Activated naive CD8-positive, alpha-beta T cell treated with anti-CD3 and anti-CD28 coated beads, Interleukin-2, amount 10 ng/mL, durations not matched to agents 7 days and 5 days (primary cell): ENCODE results near the gene DNMT3A. TPM values are rescaled to one million over a fixed set of nuclear protein-coding genes. Genes with fewer than 3 reads are reported as not detected.

Source experiments
- ATAC-seq: fragments of 150-1000 bp; cut with Tn5 transposase; one replicate; pipeline ENCODE4 v1.10.0; 2021; ENCODE audit warnings: low read depth, moderate library complexity
- POLR2A ChIA-PET: fragments of 350-600 bp; sonication (Branson Sonifier 250); formaldehyde crosslinking; loops from one replicate; lab custom pipeline; 2021; ENCODE audit warnings: antibody characterized with exemption; lab: Charles Lee
- DNase-seq: peaks from one replicate; pipeline ENCODE4 v3.0.0; 2021
- H3K27ac Mint-ChIP-seq: one replicate; pipeline ENCODE4 v1.8.0; 2022; ENCODE audit warnings: mild to moderate bottlenecking, mixed read lengths
- H3K27me3 Mint-ChIP-seq: one replicate; pipeline ENCODE4 v1.8.0; 2022; ENCODE audit warnings: mild to moderate bottlenecking, moderate library complexity, mixed read lengths
- H3K36me3 Mint-ChIP-seq: one replicate; pipeline ENCODE4 v1.8.0; 2021; ENCODE audit warnings: mild to moderate bottlenecking, mixed read lengths
- H3K4me1 Mint-ChIP-seq: one replicate; pipeline ENCODE4 v1.8.0; 2021; ENCODE audit warnings: mixed read lengths
- H3K4me3 Mint-ChIP-seq: one replicate; pipeline ENCODE4 v1.8.0; 2022; ENCODE audit warnings: mild to moderate bottlenecking, moderate library complexity, mixed read lengths
- H3K9me3 Mint-ChIP-seq: one replicate; pipeline ENCODE4 v1.8.0; 2021; ENCODE audit warnings: mixed read lengths
- total RNA-seq, 2 experiments: library from RNA; stranded (reverse); gene quantifications; one replicate each; pipeline ENCODE4 v1.2.3, GENCODE V29; 2021

DNMT3A gene
- total RNA-seq, 2 experiments from 2014 or later = 76.7 to 84.7 TPM

GRCh38 chr2:25377822-25378421, 36.2 kb upstream of the DNMT3A start:
- POLR2A ChIA-PET = interaction anchor here (1.1 to 4.8 kb wide), 4 partner anchors 11 to 75 kb away, joined by 3 to 37 read pairs (median 6); no protein-coding TSS in a partner anchor
- Mint-ChIP-seq H3K27ac (peak overlapping the region; percentile 98), H3K4me1 (peaks cover 28% of the 10 kb centered on the region), H3K36me3 (peaks cover 9% of the 10 kb centered on the region), H3K9me3 (no peaks in the 10 kb centered on the region), H3K27me3 (no peaks in the 10 kb centered on the region), H3K4me3 (peak overlapping the region; percentile 71)
- ATAC-seq (no peak), DNase-seq (peak; percentile 28)

GRCh38 chr2:25376750-25377621, 35.3 kb upstream of the DNMT3A start:
- ATAC-seq = peak; percentile 99
- H3K4me3 Mint-ChIP-seq = peak overlapping the region; percentile 71
- peaks cover 26% of the 10 kb centered on the region for H3K4me1 Mint-ChIP-seq
- H3K27me3 Mint-ChIP-seq = no peaks in the 10 kb centered on the region
- peak; percentile 97 for DNase-seq
- POLR2A ChIA-PET = interaction anchor here (0.7 to 4.8 kb wide), 8 partner anchors 12 to 104 kb away, joined by 3 to 37 read pairs (median 4); no protein-coding TSS in a partner anchor
- H3K9me3 Mint-ChIP-seq = no peaks in the 10 kb centered on the region
- H3K27ac Mint-ChIP-seq = peak overlapping the region; percentile 98
- H3K36me3 Mint-ChIP-seq = peaks cover 6% of the 10 kb centered on the region

GRCh38 chr2:25375989-25376545, 34.3 kb upstream of the DNMT3A start:
- Mint-ChIP-seq H3K27me3 (no peaks in the 10 kb centered on the region), H3K4me1 (peaks cover 23% of the 10 kb centered on the region), H3K4me3 (peak overlapping the region; percentile 58), H3K27ac (peak overlapping the region; percentile 84), H3K36me3 (peaks cover 6% of the 10 kb centered on the region), H3K9me3 (no peaks in the 10 kb centered on the region)
- no peak for ATAC-seq
- POLR2A ChIA-PET = interaction anchor here (0.9 to 4.8 kb wide), 5 partner anchors 14 to 103 kb away, joined by 3 to 37 read pairs (median 3); no protein-coding TSS in a partner anchor
- no peak for DNase-seq

- DNase-seq = peak; percentile 32
- POLR2A ChIA-PET = interaction anchor here (0.9 to 4.8 kb wide), 3 partner anchors 13 to 102 kb away, joined by 3 to 37 read pairs (median 3); no protein-coding TSS in a partner anchor
- Mint-ChIP-seq H3K27me3 (no peaks in the 10 kb centered on the region), H3K9me3 (no peaks in the 10 kb centered on the region), H3K27ac (peak overlapping the region; percentile 34), H3K4me3 (no peak overlapping the region), H3K36me3 (peaks cover 6% of the 10 kb centered on the region), H3K4me1 (peaks cover 23% of the 10 kb centered on the region)
- ATAC-seq = no peak
Measured at GRCh38 chr2:25375371-25375988, 33.8 kb upstream of the DNMT3A start.

GRCh38 chr2:25374827-25375226, 33.1 kb upstream of the DNMT3A start:
- Mint-ChIP-seq H3K4me1 (peaks cover 23% of the 10 kb centered on the region), H3K27me3 (no peaks in the 10 kb centered on the region), H3K36me3 (peaks cover 6% of the 10 kb centered on the region), H3K9me3 (no peaks in the 10 kb centered on the region), H3K27ac (no peak overlapping the region), H3K4me3 (no peak overlapping the region)
- DNase-seq = peak; percentile 15
- POLR2A ChIA-PET = interaction anchor here (4.8 kb wide), 1 partner anchor 12 kb away, joined by 37 read pairs; no protein-coding TSS in a partner anchor
- no peak for ATAC-seq

- Mint-ChIP-seq H3K27me3 (no peaks in the 10 kb centered on the region), H3K9me3 (no peaks in the 10 kb centered on the region), H3K4me1 (peaks cover 20% of the 10 kb centered on the region), H3K36me3 (peaks cover 6% of the 10 kb centered on the region), H3K27ac (no peak overlapping the region), H3K4me3 (no peak overlapping the region)
- DNase-seq (no peak), ATAC-seq (no peak)
- POLR2A ChIA-PET = interaction anchor here (4.8 kb wide), 1 partner anchor 12 kb away, joined by 37 read pairs; no protein-coding TSS in a partner anchor
Measured at GRCh38 chr2:25374411-25374810, 32.7 kb upstream of the DNMT3A start.

GRCh38 chr2:25373269-25373981, 31.7 kb upstream of the DNMT3A start:
- no peak overlapping the region for H3K27ac Mint-ChIP-seq
- peaks cover 5% of the 10 kb centered on the region for H3K36me3 Mint-ChIP-seq
- no peaks in the 10 kb centered on the region for H3K27me3 Mint-ChIP-seq
- H3K4me3 Mint-ChIP-seq = no peak overlapping the region
- DNase-seq (peak; percentile 22), ATAC-seq (no peak)
- POLR2A ChIA-PET = interaction anchor here (4.8 kb wide), 1 partner anchor 11 kb away, joined by 37 read pairs; no protein-coding TSS in a partner anchor
- peaks cover 13% of the 10 kb centered on the region for H3K4me1 Mint-ChIP-seq
- H3K9me3 Mint-ChIP-seq = no peaks in the 10 kb centered on the region

- H3K9me3 Mint-ChIP-seq = no peaks in the 10 kb centered on the region
- ATAC-seq = no peak
- POLR2A ChIA-PET = no interaction called here
- no peaks in the 10 kb centered on the region for H3K27me3 Mint-ChIP-seq
- DNase-seq = peak; percentile 18
- H3K27ac Mint-ChIP-seq = no peak overlapping the region
- no peak overlapping the region for H3K4me3 Mint-ChIP-seq
- H3K36me3 Mint-ChIP-seq = peaks cover 5% of the 10 kb centered on the region
- H3K4me1 Mint-ChIP-seq = peaks cover 12% of the 10 kb centered on the region
Measured at GRCh38 chr2:25372405-25373268, 30.9 kb upstream of the DNMT3A start.

GRCh38 chr2:25371253-25372241, 29.8 kb upstream of the DNMT3A start:
- Mint-ChIP-seq H3K27ac (no peak overlapping the region), H3K4me1 (peaks cover 4% of the 10 kb centered on the region), H3K27me3 (no peaks in the 10 kb centered on the region), H3K36me3 (peaks cover 2% of the 10 kb centered on the region), H3K9me3 (no peaks in the 10 kb centered on the region), H3K4me3 (no peak overlapping the region)
- POLR2A ChIA-PET = no interaction called here
- ATAC-seq = no peak
- peak; percentile 10 for DNase-seq

- Mint-ChIP-seq H3K27me3 (no peaks in the 10 kb centered on the region), H3K4me3 (no peak overlapping the region), H3K4me1 (peaks cover under 1% of the 10 kb centered on the region), H3K27ac (no peak overlapping the region), H3K9me3 (no peaks in the 10 kb centered on the region), H3K36me3 (peaks cover 2% of the 10 kb centered on the region)
- DNase-seq = peak; percentile 2
- POLR2A ChIA-PET = no interaction called here
- no peak for ATAC-seq
Measured at GRCh38 chr2:25369876-25370275, 28.2 kb upstream of the DNMT3A start.

GRCh38 chr2:25369439-25369838, 27.7 kb upstream of the DNMT3A start:
- H3K4me1 Mint-ChIP-seq = peaks cover 2% of the 10 kb centered on the region
- no peaks in the 10 kb centered on the region for H3K9me3 Mint-ChIP-seq
- peaks cover 2% of the 10 kb centered on the region for H3K36me3 Mint-ChIP-seq
- DNase-seq (no peak), ATAC-seq (no peak)
- POLR2A ChIA-PET = no interaction called here
- no peaks in the 10 kb centered on the region for H3K27me3 Mint-ChIP-seq
- H3K27ac Mint-ChIP-seq = no peak overlapping the region
- H3K4me3 Mint-ChIP-seq = no peak overlapping the region
